ENCODE data around the gene HOGA1. TPM values are rescaled to one million over a fixed set of nuclear protein-coding genes. Genes with fewer than 3 reads are reported as not detected.
A peak's percentile ranks its signal among the peaks of the same experiment; 100 is the strongest.

HOGA1 gene
- total RNA-seq, 5 donors from 2014 or later (not counting 1 experiment from before 2014, with no cell fraction given): 0.18 TPM; not detected in 4

- H3K4me3 ChIP-seq (ENCODE audit: control insufficient read depth in 1 of 2, extremely low read depth in 1 of 2, low read length in 1 of 2): no peak overlapping the region
- H3K9me3 Mint-ChIP-seq: no peaks in the 10 kb centered on the region
- no peaks in the 10 kb centered on the region for H3K4me1 ChIP-seq (ENCODE audit: control insufficient read depth in 1 of 2, extremely low read depth in 1 of 2, insufficient read depth in 2 of 2, low read length in 2 of 2)
- no peaks in the 10 kb centered on the region for H3K36me3 Mint-ChIP-seq
- ChIA-PET POLR2A (no interaction called here), CTCF (no interaction called here)
- H3K27ac Mint-ChIP-seq: no peak overlapping the region
- H3K27me3 ChIP-seq (replicated peaks in 1 of 2; ENCODE audit: control insufficient read depth in 2 of 2, extremely low read depth in 1 of 2, insufficient read depth in 2 of 2, low read length in 1 of 2): no peaks in the 10 kb centered on the region
- no peaks in the 10 kb centered on the region for H3K36me3 ChIP-seq (ENCODE audit: control insufficient read depth in 2 of 2, extremely low read depth in 1 of 2, insufficient read depth in 1 of 2, low read length in 1 of 2)
- H3K27me3 Mint-ChIP-seq: peaks cover 0 to 1% of the 10 kb centered on the region in 2 donors
- whole genome bisulfite sequencing (ENCODE audit: insufficient coverage): 89% methylated on average over 19 of the region's 21 CpGs
- no peak for DNase-seq
- H3K4me3 Mint-ChIP-seq: no peak overlapping the region
- no peak for ATAC-seq (replicated peaks in 1 of 4)
- H3K9me3 ChIP-seq: no peaks in the 10 kb centered on the region
- no peak overlapping the region for H3K27ac ChIP-seq (ENCODE audit: low read length)
- H3K4me1 Mint-ChIP-seq: no peaks in the 10 kb centered on the region
Observed at GRCh38 chr10:97601268-97602215, 17.4 kb downstream of the HOGA1 start.

DNA sequence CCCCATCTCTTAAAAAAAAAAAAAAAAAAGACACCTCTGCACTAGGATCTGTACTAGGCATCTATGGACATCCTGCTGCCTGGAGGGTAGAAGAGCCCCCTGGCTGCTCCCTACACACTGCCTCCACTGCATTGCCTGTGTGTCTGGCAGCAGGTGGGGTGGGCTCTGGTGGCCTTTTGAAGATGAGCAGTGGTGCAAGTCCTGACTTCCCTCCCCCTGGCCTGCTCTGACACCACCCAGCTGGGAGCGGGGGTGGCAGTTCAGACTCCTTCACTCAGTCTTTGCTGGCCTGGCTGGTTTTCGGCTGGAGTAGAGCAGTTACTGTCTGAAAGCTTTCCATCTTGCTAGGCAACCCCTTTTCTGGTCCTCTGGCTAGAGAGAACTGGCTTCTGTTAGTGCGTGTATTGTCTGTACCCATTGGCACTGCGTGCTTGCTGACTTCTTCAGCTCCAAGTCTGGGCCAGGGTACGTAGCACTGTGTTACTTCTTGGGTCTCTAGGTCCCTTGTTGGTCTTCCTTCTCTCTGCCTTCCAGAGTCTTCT, 23.0 kb downstream of the HOGA1 start:
- H3K4me3 Mint-ChIP-seq: no peak overlapping the region
- H3K27ac Mint-ChIP-seq: no peak overlapping the region
- H3K4me1 ChIP-seq (ENCODE audit: control insufficient read depth in 1 of 2, extremely low read depth in 1 of 2, insufficient read depth in 2 of 2, low read length in 2 of 2): no peaks in the 10 kb centered on the region
- no peak overlapping the region for H3K27ac ChIP-seq (ENCODE audit: low read length)
- H3K36me3 Mint-ChIP-seq: no peaks in the 10 kb centered on the region
- ChIA-PET CTCF (no interaction called here), POLR2A (no interaction called here)
- DNase-seq: no peak
- peaks cover 0 to 12% of the 10 kb centered on the region in 2 experiments for H3K27me3 ChIP-seq (replicated peaks in 1 of 2; ENCODE audit: control insufficient read depth in 2 of 2, extremely low read depth in 1 of 2, insufficient read depth in 2 of 2, low read length in 1 of 2)
- ATAC-seq (replicated peaks in 1 of 4): no peak
- H3K36me3 ChIP-seq (ENCODE audit: control insufficient read depth in 2 of 2, extremely low read depth in 1 of 2, insufficient read depth in 1 of 2, low read length in 1 of 2): no peaks in the 10 kb centered on the region
- WGBS (ENCODE audit: insufficient coverage): 85% methylated on average over 2 of the region's 5 CpGs
- no peaks in the 10 kb centered on the region for H3K9me3 Mint-ChIP-seq
- peaks cover 0 to 4% of the 10 kb centered on the region in 2 donors for H3K27me3 Mint-ChIP-seq
- H3K4me1 Mint-ChIP-seq: no peaks in the 10 kb centered on the region
- no peak overlapping the region for H3K4me3 ChIP-seq (ENCODE audit: control insufficient read depth in 1 of 2, extremely low read depth in 1 of 2, low read length in 1 of 2)
- no peaks in the 10 kb centered on the region for H3K9me3 ChIP-seq

GRCh38 chr10:97608991-97609561, 24.9 kb downstream of the HOGA1 start:
- ATAC-seq (replicated peaks in 1 of 4): no peak
- Mint-ChIP-seq H3K9me3 (no peaks in the 10 kb centered on the region), H3K4me3 (no peak overlapping the region), H3K36me3 (no peaks in the 10 kb centered on the region), H3K27me3 (peaks cover 0 to 4% of the 10 kb centered on the region in 2 donors), H3K4me1 (no peaks in the 10 kb centered on the region), H3K27ac (no peak overlapping the region)
- Histone ChIP-seq H3K36me3 (ENCODE audit: control insufficient read depth in 2 of 2, extremely low read depth in 1 of 2, insufficient read depth in 1 of 2, low read length in 1 of 2) (no peaks in the 10 kb centered on the region), H3K4me1 (ENCODE audit: control insufficient read depth in 1 of 2, extremely low read depth in 1 of 2, insufficient read depth in 2 of 2, low read length in 2 of 2) (no peaks in the 10 kb centered on the region), H3K27me3 (replicated peaks in 1 of 2; ENCODE audit: control insufficient read depth in 2 of 2, extremely low read depth in 1 of 2, insufficient read depth in 2 of 2, low read length in 1 of 2) (peaks cover 0 to 12% of the 10 kb centered on the region in 2 experiments), H3K4me3 (ENCODE audit: control insufficient read depth in 1 of 2, extremely low read depth in 1 of 2, low read length in 1 of 2) (no peak overlapping the region), H3K27ac (ENCODE audit: low read length) (no peak overlapping the region), H3K9me3 (no peaks in the 10 kb centered on the region)
- WGBS (ENCODE audit: insufficient coverage): 86% methylated on average over 10 of the region's 13 CpGs
- ChIA-PET POLR2A (no interaction called here), CTCF (interaction anchor here in 1 of 2 donors (0.5 kb wide), 1 partner anchor 324 kb away, joined by 5 read pairs; no protein-coding TSS in a partner anchor)
- DNase-seq: no peak

DNA sequence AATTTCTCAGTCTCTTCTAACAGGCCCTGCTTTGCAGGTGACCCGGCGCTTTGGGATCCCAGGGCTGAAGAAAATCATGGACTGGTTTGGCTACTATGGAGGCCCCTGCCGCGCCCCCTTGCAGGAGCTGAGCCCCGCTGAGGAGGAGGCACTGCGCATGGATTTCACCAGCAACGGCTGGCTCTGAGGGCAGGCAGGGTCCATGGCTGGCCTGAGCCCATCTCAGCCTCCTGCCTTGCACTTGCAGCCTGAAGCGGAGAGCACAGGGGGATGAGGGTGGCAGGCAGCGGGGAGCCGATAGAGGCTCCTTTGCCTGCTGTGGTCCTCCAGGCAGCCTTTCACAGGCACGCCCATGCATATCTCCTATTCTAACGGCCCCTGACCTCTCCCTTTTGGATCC, 27.3 kb downstream of the HOGA1 start:
- Histone ChIP-seq H3K4me1 (ENCODE audit: control insufficient read depth in 1 of 2, extremely low read depth in 1 of 2, insufficient read depth in 2 of 2, low read length in 2 of 2) (no peaks in the 10 kb centered on the region), H3K27ac (ENCODE audit: low read length) (no peak overlapping the region), H3K4me3 (ENCODE audit: control insufficient read depth in 1 of 2, extremely low read depth in 1 of 2, low read length in 1 of 2) (no peak overlapping the region), H3K9me3 (no peaks in the 10 kb centered on the region), H3K36me3 (ENCODE audit: control insufficient read depth in 2 of 2, extremely low read depth in 1 of 2, insufficient read depth in 1 of 2, low read length in 1 of 2) (peaks cover 0 to 4% of the 10 kb centered on the region in 2 donors), H3K27me3 (replicated peaks in 1 of 2; ENCODE audit: control insufficient read depth in 2 of 2, extremely low read depth in 1 of 2, insufficient read depth in 2 of 2, low read length in 1 of 2) (peaks cover 0 to 12% of the 10 kb centered on the region in 2 experiments)
- ATAC-seq (replicated peaks in 1 of 4) (no peak), DNase-seq (no peak)
- H3K36me3 Mint-ChIP-seq: no peaks in the 10 kb centered on the region
- ChIA-PET POLR2A (no interaction called here), CTCF (no interaction called here)
- no peak overlapping the region for H3K4me3 Mint-ChIP-seq
- WGBS (ENCODE audit: insufficient coverage): 91% methylated on average over 9 of the region's 12 CpGs
- H3K9me3 Mint-ChIP-seq: no peaks in the 10 kb centered on the region
- H3K27me3 Mint-ChIP-seq: peaks cover 0 to 3% of the 10 kb centered on the region in 2 donors
- H3K4me1 Mint-ChIP-seq: no peaks in the 10 kb centered on the region
- no peak overlapping the region for H3K27ac Mint-ChIP-seq

DNA sequence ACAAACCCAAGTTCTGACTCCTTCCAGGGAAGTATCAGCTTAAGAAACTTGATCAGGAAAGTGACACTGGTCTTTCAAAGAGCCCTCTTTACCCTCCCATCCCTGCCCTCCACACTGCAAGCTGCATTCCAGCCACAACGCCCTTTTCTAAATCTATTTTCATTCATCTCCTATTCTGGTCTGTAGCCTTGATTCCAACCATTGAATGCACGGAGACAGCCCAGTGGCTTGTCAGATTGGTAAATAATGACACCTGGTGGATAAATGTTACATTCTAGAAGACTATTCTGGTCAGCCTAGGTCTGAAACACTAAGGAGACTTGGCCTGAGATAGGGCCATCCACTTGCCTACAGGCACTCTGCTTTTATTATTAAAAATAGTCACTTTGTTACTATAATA, 28.2 kb downstream of the HOGA1 start:
- Mint-ChIP-seq H3K27me3 (no peaks in the 10 kb centered on the region), H3K27ac (no peak overlapping the region), H3K9me3 (no peaks in the 10 kb centered on the region), H3K4me3 (no peak overlapping the region), H3K4me1 (no peaks in the 10 kb centered on the region), H3K36me3 (no peaks in the 10 kb centered on the region)
- DNase-seq: peak in 1 of 35 experiments; percentile 13
- ChIA-PET POLR2A (interaction anchor here in 1 of 2 donors (0.6 to 0.7 kb wide), 2 partner anchors 56 to 159 kb away, joined by 3 to 9 read pairs; no protein-coding TSS in a partner anchor), CTCF (no interaction called here)
- Histone ChIP-seq H3K9me3 (no peaks in the 10 kb centered on the region), H3K4me1 (ENCODE audit: control insufficient read depth in 1 of 2, extremely low read depth in 1 of 2, insufficient read depth in 2 of 2, low read length in 2 of 2) (no peaks in the 10 kb centered on the region), H3K27ac (ENCODE audit: low read length) (no peak overlapping the region), H3K27me3 (replicated peaks in 1 of 2; ENCODE audit: control insufficient read depth in 2 of 2, extremely low read depth in 1 of 2, insufficient read depth in 2 of 2, low read length in 1 of 2) (peaks cover 0 to 6% of the 10 kb centered on the region in 2 experiments), H3K36me3 (ENCODE audit: control insufficient read depth in 2 of 2, extremely low read depth in 1 of 2, insufficient read depth in 1 of 2, low read length in 1 of 2) (peaks cover 0 to 4% of the 10 kb centered on the region in 2 donors), H3K4me3 (ENCODE audit: control insufficient read depth in 1 of 2, extremely low read depth in 1 of 2, low read length in 1 of 2) (no peak overlapping the region)
- no peak for ATAC-seq (replicated peaks in 1 of 4)
- no CpG with 5 or more reads among the region's 2 CpGs for WGBS (ENCODE audit: insufficient coverage)

GRCh38 chr10:97618285-97618684, 34.1 kb downstream of the HOGA1 start:
- Histone ChIP-seq H3K27ac (ENCODE audit: low read length) (no peak overlapping the region), H3K27me3 (replicated peaks in 1 of 2; ENCODE audit: control insufficient read depth in 2 of 2, extremely low read depth in 1 of 2, insufficient read depth in 2 of 2, low read length in 1 of 2) (no peaks in the 10 kb centered on the region), H3K4me3 (ENCODE audit: control insufficient read depth in 1 of 2, extremely low read depth in 1 of 2, low read length in 1 of 2) (no peak overlapping the region), H3K36me3 (ENCODE audit: control insufficient read depth in 2 of 2, extremely low read depth in 1 of 2, insufficient read depth in 1 of 2, low read length in 1 of 2) (peaks cover 0 to 4% of the 10 kb centered on the region in 2 donors), H3K4me1 (ENCODE audit: control insufficient read depth in 1 of 2, extremely low read depth in 1 of 2, insufficient read depth in 2 of 2, low read length in 2 of 2) (no peaks in the 10 kb centered on the region), H3K9me3 (no peaks in the 10 kb centered on the region)
- Mint-ChIP-seq H3K27ac (no peak overlapping the region), H3K4me3 (no peak overlapping the region), H3K36me3 (no peaks in the 10 kb centered on the region), H3K4me1 (no peaks in the 10 kb centered on the region), H3K9me3 (no peaks in the 10 kb centered on the region), H3K27me3 (no peaks in the 10 kb centered on the region)
- ChIA-PET CTCF (no interaction called here), POLR2A (no interaction called here)
- WGBS (ENCODE audit: insufficient coverage): no CpG with 5 or more reads among the region's 4 CpGs
- DNase-seq (no peak), ATAC-seq (replicated peaks in 1 of 4) (no peak)
